ENCODE results near the gene CCDC68. TPM values are rescaled to one million over a fixed set of nuclear protein-coding genes. Genes with fewer than 3 reads are reported as not detected.

The CCDC68 gene
- total and polyA plus RNA-seq, 2 of the 4 experiments (the other 2 are of a cell fraction): 0.46 to 0.54 TPM

GRCh38 chr18:54957996-54958395 is 1.3 kb downstream of the CCDC68 start:
- Histone ChIP-seq H3K36me3 (ENCODE audit: control insufficient read depth, insufficient read depth, low read length) (no peaks in the 10 kb centered on the region), H3K4ac (ENCODE audit: low read depth, low read length) (peak overlapping the region; percentile 33; the same call in 1 of the 2 replicates), H2BK20ac (ENCODE audit: low read depth, low read length) (no peak overlapping the region; the same call in 1 of the 2 replicates), H3K4me3 (ENCODE audit: insufficient read depth, low read depth, low read length) (no peak overlapping the region), H3K27ac (ENCODE audit: insufficient read depth, low read length) (no peak overlapping the region), H2AFZ (replicated peaks; ENCODE audit: low read length, poor library complexity) (peak overlapping the region; percentile 40), H3K9ac (ENCODE audit: low read depth, low read length) (0 out of 2 replicates have a peak overlapping the region, but pooled peaks have one; percentile 25), H2BK15ac (ENCODE audit: low read depth, low read length) (peak overlapping the region; percentile 66; the same call in 1 of the 3 replicates), H4K20me1 (ENCODE audit: insufficient read depth, low read length) (no peaks in the 10 kb centered on the region), H2AK5ac (ENCODE audit: low read depth, low read length) (0 out of 2 replicates have a peak overlapping the region, but pooled peaks have one; percentile 24), H3K56ac (ENCODE audit: extremely low read depth, insufficient read depth, low read length) (no peak overlapping the region), H3K4me1 (ENCODE audit: control insufficient read depth, insufficient read depth, low read length) (peaks cover 7% of the 10 kb centered on the region), H4K5ac (ENCODE audit: low read depth, low read length) (no peak overlapping the region), H3K18ac (ENCODE audit: low read depth, low read length) (peak overlapping the region; percentile 18; the same call in 1 of the 2 replicates), H3K9me1 (ENCODE audit: insufficient read depth, low read length) (peaks cover 7% of the 10 kb centered on the region), H4K91ac (ENCODE audit: insufficient read depth, low read depth, low read length) (no peak overlapping the region; the same call in 1 of the 2 replicates), H2BK120ac (ENCODE audit: low read depth, low read length) (peak overlapping the region; percentile 37; the same call in 1 of the 2 replicates), H3K14ac (replicated peaks; ENCODE audit: low read depth, low read length) (no peak overlapping the region), H4K8ac (ENCODE audit: low read depth in 2 of 2, low read length in 2 of 2) (no peak overlapping the region; a peak in 1 of 4 replicates), H2BK5ac (ENCODE audit: low read depth, low read length, poor library complexity, severe bottlenecking) (no peak overlapping the region), H3K4me2 (ENCODE audit: low read depth, low read length) (peak overlapping the region; percentile 69; the same call in 1 of the 2 replicates), H3K27me3 (ENCODE audit: control insufficient read depth, insufficient read depth, low read length) (no peaks in the 10 kb centered on the region), H3K23ac (ENCODE audit: low read depth, low read length) (no peak overlapping the region), H2AK9ac (replicated peaks; ENCODE audit: low read depth, low read length, poor library complexity) (no peak overlapping the region), H3K79me1 (ENCODE audit: low read depth in 1 of 2, low read length in 2 of 2) (peaks cover 0 to 3% of the 10 kb centered on the region in 2 experiments; a peak in 2 of 4 replicates), H3K9me3 (ENCODE audit: control insufficient read depth, insufficient read depth, low read length) (peaks cover 3% of the 10 kb centered on the region; the same call in 1 of the 2 replicates)
- intact Hi-C loops (cut with micrococcal nuclease) (no loop called here), in situ Hi-C loops (cut with MboI; ENCODE audit: low sequenced_read_pairs) (no loop called here), dilution Hi-C loops (cut with HindIII; ENCODE audit: low sequenced_read_pairs, unreplicated experiment) (no loop called here)
- POLR2A ChIA-PET (ENCODE audit: unreplicated experiment): no interaction called here
- WGBS, 2 experiments (ENCODE audit: extremely low coverage in 2 of 2, insufficient read length in 1 of 2): no CpG with 5 or more reads among the region's 5 CpGs
- DNase-seq: peak; percentile 27
- no peak for ATAC-seq (ENCODE audit: low read depth)
- no TSS peak for BruUV-seq (replicated peaks)
- CTCF ChIA-PET: no interaction called here
- TF ChIP-seq MAZ (IDR thresholded peaks at IDR 0.05; ENCODE audit: borderline replicate concordance, low read depth, low read length) (no peak), CEBPB (IDR thresholded peaks at IDR 0.05; ENCODE audit: low read depth, low read length) (no peak), ELK1 (IDR thresholded peaks at IDR 0.05; ENCODE audit: borderline replicate concordance, low read depth, low read length) (no peak), BHLHE40 (IDR thresholded peaks at IDR 0.05; ENCODE audit: low read depth, low read length) (no peak), SMC3 (IDR thresholded peaks at IDR 0.05; ENCODE audit: low read depth, low read length) (no peak), RCOR1 (IDR thresholded peaks at IDR 0.05; ENCODE audit: insufficient replicate concordance, low read length) (no peak)

All from IMR-90 (cell line).